Measurements from ENCODE around the gene SCART1. TPM values are rescaled to one million over a fixed set of nuclear protein-coding genes. Genes with fewer than 3 reads are reported as not detected.
"Not testable (repeated sequence)": the region's sequence is repeated elsewhere in the genome, so short reads cannot be mapped to it uniquely, and the experiment has no call there.

SCART1 gene
- polyA plus RNA-seq, 3 donors from 2014 or later = 0.20 to 0.74 TPM; not detected in 1

- Mint-ChIP-seq H3K9me3 (peaks cover 0 to 2% (median 0%) of the 10 kb centered on the region in 6 donors), H3K36me3 (no peaks in the 10 kb centered on the region), H3K27ac (no peak overlapping the region), H3K4me1 (no peaks in the 10 kb centered on the region), H3K27me3 (ENCODE audit: low read depth in 3 of 3) (no peaks in the 10 kb centered on the region), H3K4me3 (no peak overlapping the region)
- no peak for DNase-seq
Observed at GRCh38 chr10:133462512-133463305, 9.0 kb downstream of the SCART1 start.

- Mint-ChIP-seq H3K36me3 (peaks cover 4 to 6% (median 4%) of the 10 kb centered on the region in 3 donors), H3K27me3 (ENCODE audit: low read depth in 3 of 3) (no peaks in the 10 kb centered on the region), H3K4me3 (no peak overlapping the region), H3K27ac (no peak overlapping the region), H3K4me1 (no peaks in the 10 kb centered on the region), H3K9me3 (peaks cover 0 to 2% (median 0%) of the 10 kb centered on the region in 6 donors)
- no peak for DNase-seq
Observed at GRCh38 chr10:133464582-133465031, 10.9 kb downstream of the SCART1 start.

GRCh38 chr10:133465191-133465949 lies 11.6 kb downstream of the SCART1 start:
- no peaks in the 10 kb centered on the region for H3K4me1 Mint-ChIP-seq
- DNase-seq = no peak
- H3K9me3 Mint-ChIP-seq = peaks cover 0 to 2% (median 0%) of the 10 kb centered on the region in 6 donors
- H3K27ac Mint-ChIP-seq = no peak overlapping the region
- no peaks in the 10 kb centered on the region for H3K27me3 Mint-ChIP-seq (ENCODE audit: low read depth in 3 of 3)
- no peak overlapping the region for H3K4me3 Mint-ChIP-seq
- peaks cover 4 to 10% (median 6%) of the 10 kb centered on the region in 3 donors for H3K36me3 Mint-ChIP-seq

- no peak overlapping the region for H3K27ac Mint-ChIP-seq
- peaks cover 0 to 2% (median 0%) of the 10 kb centered on the region in 6 donors for H3K9me3 Mint-ChIP-seq
Observed at GRCh38 chr10:133465950-133466474, 12.3 kb downstream of the SCART1 start.

GRCh38 chr10:133466683-133467275 lies 13.0 kb downstream of the SCART1 start:
- DNase-seq = no peak
- no peak overlapping the region for H3K4me3 Mint-ChIP-seq
- H3K4me1 Mint-ChIP-seq = no peaks in the 10 kb centered on the region
- H3K36me3 Mint-ChIP-seq = peaks cover 4 to 13% (median 9%) of the 10 kb centered on the region in 3 donors
- H3K27ac Mint-ChIP-seq = no peak overlapping the region
- no peaks in the 10 kb centered on the region for H3K27me3 Mint-ChIP-seq (ENCODE audit: low read depth in 3 of 3)
- H3K9me3 Mint-ChIP-seq = peaks cover 0 to 2% (median 0%) of the 10 kb centered on the region in 6 donors

More at GRCh38 chr10:133465950-133466474, 12.3 kb downstream of the SCART1 start:
- H3K4me1 Mint-ChIP-seq = no peaks in the 10 kb centered on the region
- H3K36me3 Mint-ChIP-seq = peaks cover 4 to 13% (median 9%) of the 10 kb centered on the region in 3 donors
- no peaks in the 10 kb centered on the region for H3K27me3 Mint-ChIP-seq (ENCODE audit: low read depth in 3 of 3)
- H3K4me3 Mint-ChIP-seq = no peak overlapping the region
- no peak for DNase-seq

GRCh38 chr10:133467286-133467911 lies 13.7 kb downstream of the SCART1 start:
- DNase-seq = no peak
- peaks cover 4 to 13% (median 9%) of the 10 kb centered on the region in 3 donors for H3K36me3 Mint-ChIP-seq
- no peaks in the 10 kb centered on the region for H3K4me1 Mint-ChIP-seq
- H3K27ac Mint-ChIP-seq = no peak overlapping the region
- peaks cover 0 to 2% (median 0%) of the 10 kb centered on the region in 6 donors for H3K9me3 Mint-ChIP-seq
- H3K4me3 Mint-ChIP-seq = no peak overlapping the region
- no peaks in the 10 kb centered on the region for H3K27me3 Mint-ChIP-seq (ENCODE audit: low read depth in 3 of 3)

- H3K36me3 Mint-ChIP-seq = peaks cover 4 to 13% (median 13%) of the 10 kb centered on the region in 3 donors
- DNase-seq; H3K4me1 Mint-ChIP-seq; H3K27ac Mint-ChIP-seq; H3K27me3 Mint-ChIP-seq (ENCODE audit: low read depth in 3 of 3); H3K9me3 Mint-ChIP-seq; H3K4me3 Mint-ChIP-seq: not testable (repeated sequence)
Observed at GRCh38 chr10:133469205-133469604, 15.5 kb downstream of the SCART1 start.

GRCh38 chr10:133471300-133472109 lies 17.8 kb downstream of the SCART1 start:
- Mint-ChIP-seq H3K27ac (no peak overlapping the region), H3K36me3 (peaks cover 4 to 13% (median 13%) of the 10 kb centered on the region in 3 donors), H3K9me3 (no peaks in the 10 kb centered on the region), H3K4me3 (no peak overlapping the region), H3K4me1 (peaks cover 26 to 29% of the 10 kb centered on the region in 2 donors), H3K27me3 (ENCODE audit: low read depth in 3 of 3) (peaks cover 0 to 2% (median 0%) of the 10 kb centered on the region in 3 donors)
- no peak for DNase-seq

- peaks cover 26 to 29% of the 10 kb centered on the region in 2 donors for H3K4me1 Mint-ChIP-seq
- H3K27ac Mint-ChIP-seq = peak overlapping the region in 1 of 6 donors; percentile 58
- no peak for DNase-seq
- no peaks in the 10 kb centered on the region for H3K9me3 Mint-ChIP-seq
- peaks cover 2 to 11% (median 9%) of the 10 kb centered on the region in 3 donors for H3K36me3 Mint-ChIP-seq
- no peak overlapping the region for H3K4me3 Mint-ChIP-seq
- H3K27me3 Mint-ChIP-seq (ENCODE audit: low read depth in 3 of 3) = peaks cover 0 to 2% (median 0%) of the 10 kb centered on the region in 3 donors
Observed at GRCh38 chr10:133473270-133473669, 19.5 kb downstream of the SCART1 start.

- peak overlapping the region in 5 of 6 donors; percentile 12 to 92 (median 68) for H3K27ac Mint-ChIP-seq
- H3K27me3 Mint-ChIP-seq (ENCODE audit: low read depth in 3 of 3) = peaks cover 0 to 2% (median 0%) of the 10 kb centered on the region in 3 donors
- peak overlapping the region in 1 of 5 donors; percentile 53 for H3K4me3 Mint-ChIP-seq
- DNase-seq = no peak
- peaks cover 26 to 29% of the 10 kb centered on the region in 2 donors for H3K4me1 Mint-ChIP-seq
- H3K9me3 Mint-ChIP-seq = no peaks in the 10 kb centered on the region
- H3K36me3 Mint-ChIP-seq = peaks cover 0 to 9% (median 7%) of the 10 kb centered on the region in 3 donors
Observed at GRCh38 chr10:133474027-133474426, 20.3 kb downstream of the SCART1 start.

- Mint-ChIP-seq H3K27me3 (ENCODE audit: low read depth in 3 of 3) (peaks cover 0 to 2% (median 0%) of the 10 kb centered on the region in 3 donors), H3K27ac (peak overlapping the region; percentile 70 to 92 (median 82)), H3K4me1 (peaks cover 26 to 29% of the 10 kb centered on the region in 2 donors), H3K36me3 (peaks cover 0 to 8% (median 7%) of the 10 kb centered on the region in 3 donors), H3K9me3 (no peaks in the 10 kb centered on the region), H3K4me3 (peak overlapping the region; percentile 46 to 81 (median 60))
- DNase-seq = no peak
Observed at GRCh38 chr10:133474665-133475424, 21.1 kb downstream of the SCART1 start.

- H3K27me3 Mint-ChIP-seq (ENCODE audit: low read depth in 3 of 3) = peaks cover 0 to 2% (median 0%) of the 10 kb centered on the region in 3 donors
- DNase-seq = peak; percentile 14 to 24 (median 20)
- peaks cover 0 to 7% (median 3%) of the 10 kb centered on the region in 3 donors for H3K36me3 Mint-ChIP-seq
- H3K4me1 Mint-ChIP-seq = peaks cover 26 to 29% of the 10 kb centered on the region in 2 donors
- H3K9me3 Mint-ChIP-seq = no peaks in the 10 kb centered on the region
- H3K4me3 Mint-ChIP-seq = peak overlapping the region; percentile 46 to 81 (median 60)
- H3K27ac Mint-ChIP-seq = peak overlapping the region; percentile 70 to 92 (median 82)
Observed at GRCh38 chr10:133475425-133475734, 21.6 kb downstream of the SCART1 start.
